Activated CD8-positive, alpha-beta memory T cell treated with anti-CD3 and anti-CD28 coated beads, Interleukin-2, amount 10 ng/mL, durations not matched to agents 7 days and 5 days (primary cell): Measurements from ENCODE around the gene POLR2L. TPM values are rescaled to one million over a fixed set of nuclear protein-coding genes. Genes with fewer than 3 reads are reported as not detected.
A peak's percentile ranks its signal among the peaks of the same experiment; 100 is the strongest.

Experiments
- ATAC-seq: fragments of 150-1000 bp; cut with Tn5 transposase; one replicate; pipeline ENCODE4 v1.10.0; 2021; ENCODE audit warnings: moderate library complexity
- CTCF ChIA-PET: fragments of 350-600 bp; sonication (Branson Sonifier 250); formaldehyde crosslinking; loops from one replicate; lab custom pipeline; 2021; ENCODE audit warnings: antibody characterized with exemption; lab: Charles Lee
- DNase-seq: peaks from one replicate; pipeline ENCODE4 v3.0.0-alpha.2; 2020
- H3K27ac Mint-ChIP-seq: one replicate; pipeline ENCODE4 v1.8.0; 2021; ENCODE audit warnings: mild to moderate bottlenecking, mixed read lengths
- H3K27me3 Mint-ChIP-seq: one replicate; pipeline ENCODE4 v1.8.0; 2021; ENCODE audit warnings: mixed read lengths
- H3K36me3 Mint-ChIP-seq: one replicate; pipeline ENCODE4 v1.8.0; 2021; ENCODE audit warnings: mild to moderate bottlenecking, mixed read lengths
- H3K4me1 Mint-ChIP-seq: one replicate; pipeline ENCODE4 v1.8.0; 2021; ENCODE audit warnings: mixed read lengths
- H3K4me3 Mint-ChIP-seq: one replicate; pipeline ENCODE4 v1.8.0; 2021; ENCODE audit warnings: mild to moderate bottlenecking, moderate library complexity, mixed read lengths
- H3K9me3 Mint-ChIP-seq: one replicate; pipeline ENCODE4 v1.8.0; 2022; ENCODE audit warnings: low read depth, mixed read lengths
- total RNA-seq, 2 experiments: library from RNA; stranded (reverse); gene quantifications; one replicate each; pipeline ENCODE4 v1.2.3, GENCODE V29; 2021

Gene POLR2L
- total RNA-seq, 2 experiments from 2014 or later = 87.6 to 114 TPM

DNA sequence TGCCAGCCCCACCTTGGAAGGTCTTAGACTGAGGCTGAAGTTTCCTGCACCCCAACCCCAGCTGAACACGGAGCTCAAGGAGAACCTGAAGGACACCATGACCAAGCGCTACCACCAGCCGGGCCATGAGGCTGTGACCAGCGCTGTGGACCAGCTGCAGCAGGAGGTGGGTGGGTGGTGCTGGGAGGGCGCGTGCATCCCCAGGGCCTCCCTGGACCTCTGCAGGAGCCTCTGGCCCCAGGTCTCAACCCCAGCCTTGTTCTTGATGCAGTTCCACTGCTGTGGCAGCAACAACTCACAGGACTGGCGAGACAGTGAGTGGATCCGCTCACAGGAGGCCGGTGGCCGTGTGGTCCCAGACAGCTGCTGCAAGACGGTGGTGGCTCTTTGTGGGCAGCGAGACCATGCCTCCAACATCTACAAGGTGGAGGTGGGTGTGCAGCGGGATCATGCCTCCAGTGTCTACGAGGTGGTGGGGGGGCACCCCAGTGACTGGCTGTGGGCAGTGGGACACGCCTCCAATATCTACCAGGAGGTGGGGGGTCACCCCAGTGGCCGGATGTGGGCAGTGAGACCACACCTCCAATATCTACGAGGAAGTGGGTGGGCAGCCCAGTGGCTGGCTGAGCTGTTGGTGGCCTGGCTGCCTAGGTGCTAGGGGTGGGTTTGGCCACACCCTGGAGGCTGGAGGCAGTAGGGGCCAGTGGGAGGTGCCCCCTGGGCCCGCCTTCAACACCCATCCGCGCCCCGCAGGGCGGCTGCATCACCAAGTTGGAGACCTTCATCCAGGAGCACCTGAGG is 4.9 kb downstream of the POLR2L start:
- CTCF ChIA-PET = interaction anchor here (1.0 kb wide), 1 partner anchor 10 kb away, joined by 3 read pairs; no protein-coding TSS in a partner anchor

DNA sequence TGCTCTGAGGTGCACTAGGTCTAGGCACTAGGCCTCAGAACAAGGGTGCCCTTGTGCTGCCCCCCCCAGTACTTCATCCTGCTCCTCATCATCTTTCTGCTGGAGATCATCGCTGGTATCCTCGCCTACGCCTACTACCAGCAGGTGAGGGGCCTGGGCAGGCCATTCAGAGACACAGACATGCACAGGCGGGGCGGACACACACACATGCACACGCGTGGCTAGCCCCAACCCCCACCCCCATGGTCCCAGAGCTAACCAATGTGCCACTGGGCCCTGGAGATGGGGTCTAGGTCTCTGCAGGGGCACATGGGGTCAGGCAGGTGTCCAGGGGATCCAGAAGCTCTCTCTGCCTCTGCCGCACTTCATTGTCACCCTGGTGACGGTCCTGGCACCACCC is 5.6 kb downstream of the POLR2L start:
- H3K27ac Mint-ChIP-seq = no peak overlapping the region
- CTCF ChIA-PET = interaction anchor here (0.7 kb wide), 1 partner anchor 29 kb away, joined by 3 read pairs; no protein-coding TSS in a partner anchor
- ATAC-seq (no peak), DNase-seq (no peak)
- peaks cover 7% of the 10 kb centered on the region for H3K36me3 Mint-ChIP-seq
- no peaks in the 10 kb centered on the region for H3K9me3 Mint-ChIP-seq
- no peak overlapping the region for H3K4me3 Mint-ChIP-seq
- peaks cover 27% of the 10 kb centered on the region for H3K4me1 Mint-ChIP-seq
- peaks cover 7% of the 10 kb centered on the region for H3K27me3 Mint-ChIP-seq

More for the DNA sequence above, 4.9 kb downstream of the POLR2L start:
- peaks cover 7% of the 10 kb centered on the region for H3K36me3 Mint-ChIP-seq
- no peak overlapping the region for H3K4me3 Mint-ChIP-seq
- peaks cover under 1% of the 10 kb centered on the region for H3K27me3 Mint-ChIP-seq
- H3K27ac Mint-ChIP-seq = no peak overlapping the region
- ATAC-seq (no peak), DNase-seq (no peak)
- no peaks in the 10 kb centered on the region for H3K9me3 Mint-ChIP-seq
- peaks cover 24% of the 10 kb centered on the region for H3K4me1 Mint-ChIP-seq

DNA sequence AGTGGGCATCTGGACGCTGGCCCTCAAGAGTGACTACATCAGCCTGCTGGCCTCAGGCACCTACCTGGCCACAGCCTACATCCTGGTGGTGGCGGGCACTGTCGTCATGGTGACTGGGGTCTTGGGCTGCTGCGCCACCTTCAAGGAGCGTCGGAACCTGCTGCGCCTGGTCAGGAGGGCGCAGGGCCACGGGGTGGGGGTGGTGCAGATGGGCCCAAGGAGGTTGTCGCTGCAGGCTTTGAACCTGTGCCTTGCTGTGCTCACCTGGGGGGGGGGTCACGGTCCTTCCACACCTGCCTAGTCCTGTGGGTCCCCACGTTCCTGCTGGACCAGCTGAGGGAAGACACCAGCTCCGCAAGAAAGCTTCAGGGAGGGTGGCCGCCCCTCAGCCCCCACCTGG is 6.1 kb downstream of the POLR2L start:
- no peak overlapping the region for H3K27ac Mint-ChIP-seq
- DNase-seq (no peak), ATAC-seq (no peak)
- peaks cover 11% of the 10 kb centered on the region for H3K27me3 Mint-ChIP-seq
- H3K36me3 Mint-ChIP-seq = peaks cover 7% of the 10 kb centered on the region
- CTCF ChIA-PET = interaction anchor here (0.7 kb wide), 1 partner anchor 28 kb away, joined by 3 read pairs; no protein-coding TSS in a partner anchor
- no peaks in the 10 kb centered on the region for H3K9me3 Mint-ChIP-seq
- peaks cover 26% of the 10 kb centered on the region for H3K4me1 Mint-ChIP-seq
- no peak overlapping the region for H3K4me3 Mint-ChIP-seq

DNA sequence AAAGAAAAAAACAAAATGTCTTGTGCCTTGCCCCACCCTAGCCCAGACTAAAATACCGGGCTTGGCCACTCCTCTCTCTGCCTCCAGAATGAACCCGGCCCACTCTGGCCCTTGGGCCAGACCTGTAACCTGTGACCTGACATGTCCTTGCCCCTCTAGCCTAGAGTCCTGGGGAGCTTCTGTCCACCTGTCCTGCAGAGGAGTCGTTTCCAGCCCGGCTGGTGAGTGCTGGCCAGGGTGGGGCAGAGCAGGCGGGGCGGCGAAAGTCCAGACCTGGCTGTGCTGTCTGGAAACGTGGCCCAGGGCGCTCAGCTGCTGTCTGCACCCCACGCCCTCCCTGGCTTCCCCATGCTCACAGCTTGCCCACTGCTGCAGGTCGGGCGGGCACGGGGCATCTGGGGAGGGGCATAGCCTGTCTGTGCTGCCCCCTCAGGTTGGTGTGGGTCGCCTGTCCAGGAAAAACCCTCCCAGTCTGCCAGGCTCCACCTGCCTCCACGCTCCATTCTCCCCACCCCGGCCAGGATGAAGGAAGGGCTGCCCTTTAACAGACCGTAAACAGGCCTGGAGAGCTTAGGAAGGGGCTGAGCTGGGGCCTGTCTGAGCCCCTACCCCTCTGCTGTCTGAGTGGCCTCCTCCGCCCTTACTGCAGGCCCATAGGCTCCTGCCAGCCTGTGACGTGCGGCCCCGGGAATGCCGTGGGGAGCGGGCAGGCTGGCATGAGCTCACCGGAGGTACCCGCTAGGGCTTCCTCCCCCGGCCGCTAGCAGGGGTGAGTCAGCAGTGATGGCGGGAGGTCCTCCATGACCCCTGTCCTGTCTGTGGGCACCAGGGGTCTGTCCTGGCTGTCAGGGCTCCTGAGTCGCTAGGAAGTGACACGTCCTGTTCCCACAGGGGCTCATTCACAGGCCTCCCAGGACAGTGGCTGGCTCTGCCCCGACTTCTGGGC is 7.7 kb downstream of the POLR2L start:
- no peak for DNase-seq
- CTCF ChIA-PET = interaction anchor here (1.1 to 3.4 kb wide), 3 partner anchors 9 to 13 kb away, joined by 3 to 13 read pairs (median 3); no protein-coding TSS in a partner anchor
- Mint-ChIP-seq H3K36me3 (no peaks in the 10 kb centered on the region), H3K27me3 (peaks cover 23% of the 10 kb centered on the region), H3K4me1 (peaks cover 21% of the 10 kb centered on the region), H3K27ac (no peak overlapping the region), H3K9me3 (no peaks in the 10 kb centered on the region), H3K4me3 (peak overlapping the region; percentile 48)
- ATAC-seq = no peak

DNA sequence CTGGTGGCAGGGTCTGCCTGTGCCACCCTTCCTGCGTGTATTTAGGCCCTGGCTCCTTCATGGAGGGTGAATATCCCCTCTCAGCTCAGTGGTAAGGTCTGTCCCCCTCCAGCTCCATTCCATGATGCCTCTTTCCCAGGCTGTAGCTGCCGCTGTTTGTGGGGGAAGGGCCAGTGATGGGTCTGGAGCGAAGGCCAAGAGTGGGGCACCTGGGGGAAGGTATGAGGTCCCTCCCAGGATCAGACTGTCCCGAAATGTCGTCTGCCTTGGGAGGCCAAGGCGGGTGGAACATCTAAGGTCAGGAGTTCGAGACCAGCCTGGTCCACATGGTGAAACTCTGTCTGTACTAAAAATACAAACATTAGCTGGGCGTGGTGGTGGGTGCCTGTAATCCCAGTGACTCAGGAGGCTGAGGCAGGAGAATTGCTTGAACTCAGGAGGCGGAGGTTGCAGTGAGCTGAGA is 8.4 kb downstream of the POLR2L start:
- peak overlapping the region; percentile 48 for H3K4me3 Mint-ChIP-seq
- ATAC-seq (no peak), DNase-seq (no peak)
- H3K27me3 Mint-ChIP-seq = peaks cover 31% of the 10 kb centered on the region
- no peaks in the 10 kb centered on the region for H3K36me3 Mint-ChIP-seq
- peaks cover 25% of the 10 kb centered on the region for H3K4me1 Mint-ChIP-seq
- CTCF ChIA-PET = interaction anchor here (1.1 to 3.4 kb wide), 2 partner anchors 9 to 14 kb away, joined by 3 to 13 read pairs; no protein-coding TSS in a partner anchor
- no peak overlapping the region for H3K27ac Mint-ChIP-seq
- no peaks in the 10 kb centered on the region for H3K9me3 Mint-ChIP-seq

DNA sequence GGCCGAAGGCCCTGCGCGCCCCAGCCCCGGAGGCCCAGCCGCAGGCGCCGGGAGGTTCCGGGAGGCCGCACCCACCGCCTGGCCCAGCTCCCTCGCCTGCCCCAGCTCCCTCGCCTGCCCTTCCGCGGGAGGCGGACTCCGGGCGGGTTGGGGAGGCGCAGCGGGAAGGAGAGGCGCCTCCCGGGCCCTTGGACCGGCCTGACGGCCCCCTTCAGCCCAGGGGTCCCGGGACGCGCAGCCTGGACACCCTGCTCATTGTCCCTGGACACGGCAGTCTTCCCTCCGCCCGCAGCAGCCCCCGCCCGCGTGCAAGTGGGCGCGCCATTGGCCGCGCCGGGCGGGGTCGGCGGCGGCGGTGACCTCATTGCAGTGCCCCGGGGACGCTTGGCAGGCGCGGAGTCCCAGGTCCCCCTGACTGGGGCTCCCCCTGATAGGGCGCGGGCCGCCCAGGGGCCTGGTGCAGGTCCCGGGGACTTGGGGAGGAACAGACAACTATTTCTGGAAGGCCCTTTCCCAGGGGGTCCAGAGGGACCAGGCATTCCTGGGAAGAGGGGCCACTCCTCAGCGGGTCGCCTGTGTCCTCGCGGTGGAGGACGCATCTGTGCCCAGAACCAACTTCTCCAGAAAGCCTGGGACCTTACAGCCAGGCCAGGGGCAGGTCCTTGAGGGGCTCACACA is 9.1 kb downstream of the POLR2L start:
- Mint-ChIP-seq H3K36me3 (no peaks in the 10 kb centered on the region), H3K4me3 (peak overlapping the region; percentile 48), H3K9me3 (no peaks in the 10 kb centered on the region), H3K27me3 (peaks cover 36% of the 10 kb centered on the region), H3K27ac (no peak overlapping the region), H3K4me1 (peaks cover 25% of the 10 kb centered on the region)
- ATAC-seq = peak; percentile 24
- DNase-seq = peak; percentile 59
- CTCF ChIA-PET = interaction anchor here (1.0 to 3.4 kb wide), 4 partner anchors 9 to 24 kb away, joined by 3 to 13 read pairs (median 8); partner anchors contain the start of genes POLR2L and TSPAN4

DNA sequence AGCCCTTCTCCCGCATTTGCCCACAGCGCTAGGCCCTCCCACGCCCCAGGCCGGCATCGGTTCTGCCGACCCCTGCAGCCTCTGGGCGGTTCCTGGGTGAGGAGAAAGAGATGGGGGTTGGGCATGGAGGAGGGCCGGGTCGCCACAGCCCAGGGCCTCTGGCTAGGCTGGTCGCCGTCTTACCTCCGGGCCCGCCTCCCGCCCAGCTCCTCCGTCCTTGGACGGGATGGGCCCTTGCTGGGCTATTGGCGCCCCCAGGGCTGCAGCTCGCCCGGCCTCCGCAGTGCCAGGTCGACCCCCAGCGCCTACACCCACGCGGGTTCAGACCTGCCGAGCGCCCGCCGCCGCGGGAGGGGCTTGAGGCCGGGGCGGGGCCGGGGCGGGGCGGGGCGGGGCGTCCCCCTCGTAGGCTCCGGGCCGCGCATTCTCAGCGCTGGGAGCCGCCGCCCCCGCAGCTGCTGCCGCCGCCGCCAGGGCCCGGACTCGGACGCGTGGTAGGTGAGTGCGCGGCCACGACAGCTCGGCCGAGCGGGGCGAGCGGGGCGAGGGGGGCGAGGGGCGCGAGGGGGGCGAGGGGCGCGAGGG is 9.7 kb downstream of the POLR2L start, which contains the start of gene CD151:
Gene CD151 (plus strand): TSS at position 424 of the 585 bp plus-strand sequence. CDS start 3,118 bp downstream, outside the sequence.
- DNase-seq = peak; percentile 51
- H3K4me1 Mint-ChIP-seq = peaks cover 31% of the 10 kb centered on the region
- peak within 1 kb of the TSS; percentile 48 for H3K4me3 Mint-ChIP-seq
- peak; percentile 63 for ATAC-seq
- H3K36me3 Mint-ChIP-seq = no peaks in the 10 kb centered on the region
- CTCF ChIA-PET = interaction anchor here (1.0 to 3.4 kb wide), 4 partner anchors 10 to 28 kb away, joined by 3 to 13 read pairs (median 8); partner anchors contain the start of genes PIDD1, POLR2L and TSPAN4
- H3K27me3 Mint-ChIP-seq = peaks cover 41% of the 10 kb centered on the region
- H3K27ac Mint-ChIP-seq = no peak within 1 kb of the TSS
- H3K9me3 Mint-ChIP-seq = no peaks in the 10 kb centered on the region

DNA sequence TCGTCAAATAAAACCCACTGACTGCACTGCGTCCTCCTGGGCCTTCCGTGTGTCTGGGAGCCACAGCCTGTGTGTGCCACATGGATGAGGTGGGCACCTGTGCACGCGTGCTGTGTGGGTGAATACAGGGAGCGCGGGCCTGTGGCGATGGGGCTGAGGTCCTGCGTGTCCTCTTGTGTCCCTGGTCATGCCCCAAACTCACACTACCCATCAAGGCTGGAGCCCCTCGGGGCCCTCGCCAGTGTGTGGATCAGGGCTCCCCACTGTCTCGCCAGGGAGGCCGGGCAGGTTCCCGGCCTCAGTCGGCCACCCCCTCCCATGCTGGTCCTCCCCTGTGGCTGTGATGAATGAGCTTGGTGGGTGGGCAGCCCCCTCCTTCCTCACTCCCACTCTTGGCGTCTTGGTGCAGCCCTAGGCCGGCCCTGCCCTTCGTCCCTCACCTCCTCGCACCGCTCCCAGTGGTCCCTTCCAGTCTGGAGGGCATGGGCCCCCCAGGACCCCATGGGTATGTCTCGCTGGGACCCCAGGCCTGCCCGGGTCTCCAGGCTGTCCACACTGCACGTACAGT is 10.3 kb downstream of the POLR2L start:
- Mint-ChIP-seq H3K4me1 (peaks cover 34% of the 10 kb centered on the region), H3K27ac (no peak overlapping the region), H3K27me3 (peaks cover 42% of the 10 kb centered on the region), H3K36me3 (no peaks in the 10 kb centered on the region), H3K4me3 (peak overlapping the region; percentile 22), H3K9me3 (no peaks in the 10 kb centered on the region)
- CTCF ChIA-PET = interaction anchor here (1.0 to 3.4 kb wide), 5 partner anchors 10 to 28 kb away, joined by 3 to 13 read pairs (median 6); partner anchors contain the start of genes PIDD1, POLR2L and TSPAN4
- DNase-seq (no peak), ATAC-seq (no peak)

DNA sequence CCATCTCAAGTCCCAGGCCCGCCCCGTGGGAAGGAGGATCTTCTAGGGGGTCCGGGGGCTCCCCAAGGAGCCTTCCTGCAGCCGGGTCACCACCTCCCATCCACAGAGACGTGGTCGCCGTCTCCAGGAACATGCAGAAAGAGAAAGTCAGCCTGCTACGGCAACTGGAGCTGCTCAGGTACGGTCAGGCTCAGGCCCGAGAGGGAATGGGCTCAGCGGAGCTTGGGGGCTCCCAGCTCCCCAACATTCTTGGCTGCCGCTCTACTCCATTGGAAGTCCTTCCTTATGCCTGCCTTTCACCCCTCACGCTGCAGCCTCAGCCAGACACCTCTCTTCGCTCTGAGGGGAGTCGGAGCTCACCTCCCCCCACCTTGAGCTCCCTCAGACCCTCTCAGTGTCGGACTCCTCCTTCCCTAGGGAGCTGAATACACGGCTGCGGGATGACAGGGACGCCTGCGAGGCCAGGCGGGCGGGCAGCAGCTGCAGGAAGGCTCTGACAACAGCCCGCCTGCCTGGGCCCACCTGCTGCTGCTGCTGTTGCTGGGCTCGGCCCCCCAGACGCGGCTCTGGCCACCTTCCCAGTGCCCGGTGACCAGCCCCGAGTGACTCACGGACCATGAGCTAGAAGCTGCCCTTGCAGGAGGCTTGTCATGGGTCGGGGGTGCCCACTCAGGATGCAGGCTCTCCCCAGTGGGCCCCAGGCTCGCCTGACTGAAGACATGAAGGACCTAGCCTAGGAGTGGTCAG is 11.0 kb downstream of the POLR2L start:
- Mint-ChIP-seq H3K27me3 (peaks cover 42% of the 10 kb centered on the region), H3K9me3 (no peaks in the 10 kb centered on the region), H3K27ac (no peak overlapping the region), H3K36me3 (no peaks in the 10 kb centered on the region), H3K4me1 (peaks cover 38% of the 10 kb centered on the region), H3K4me3 (no peak overlapping the region)
- CTCF ChIA-PET = interaction anchor here (0.5 to 2.3 kb wide), 5 partner anchors 12 to 477 kb away, joined by 3 to 6 read pairs (median 4); partner anchors contain the start of gene PIDD1
- DNase-seq (no peak), ATAC-seq (no peak)

DNA sequence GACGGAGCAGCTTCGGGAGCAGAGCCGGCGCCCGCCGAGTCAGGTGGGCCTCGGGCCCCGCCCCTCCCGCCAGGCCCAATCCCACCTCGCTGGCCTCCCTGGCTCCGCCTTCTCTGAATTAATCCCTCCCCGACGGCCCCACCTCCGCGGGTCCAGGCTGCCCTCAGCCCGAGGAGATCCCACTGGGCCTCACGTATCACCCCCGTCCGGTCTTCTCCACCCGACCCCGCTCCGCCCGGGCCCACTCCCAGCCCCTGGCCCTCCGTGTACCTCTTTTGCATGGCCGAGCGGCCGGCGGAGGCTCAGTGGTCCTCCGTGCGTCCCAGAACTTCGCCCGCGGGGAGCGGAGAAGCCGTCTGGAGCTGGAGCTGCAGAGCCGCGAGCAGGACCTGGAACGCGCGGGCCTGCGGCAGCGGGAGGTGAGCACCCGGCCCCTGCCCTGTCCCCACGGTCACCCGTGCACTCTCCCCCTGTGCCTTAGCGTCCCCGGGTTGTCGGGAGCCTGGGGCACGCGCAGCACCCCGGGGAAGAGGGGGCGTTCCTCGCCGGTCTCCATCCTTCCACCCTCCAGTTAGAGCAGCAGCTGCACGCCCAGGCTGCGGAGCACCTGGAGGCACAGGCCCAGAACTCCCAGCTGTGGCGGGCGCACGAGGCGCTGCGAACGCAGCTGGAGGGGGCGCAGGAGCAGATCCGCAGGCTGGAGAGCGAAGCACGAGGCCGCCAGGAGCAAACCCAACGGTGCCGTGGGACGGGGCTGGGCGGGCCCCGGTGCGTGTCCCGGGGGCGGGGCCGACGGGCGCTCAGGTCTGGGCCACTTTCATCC is 11.8 kb downstream of the POLR2L start:
- Mint-ChIP-seq H3K36me3 (no peaks in the 10 kb centered on the region), H3K4me3 (peak overlapping the region; percentile 13), H3K9me3 (no peaks in the 10 kb centered on the region), H3K27ac (no peak overlapping the region), H3K4me1 (peaks cover 39% of the 10 kb centered on the region), H3K27me3 (peaks cover 42% of the 10 kb centered on the region)
- ATAC-seq (peak; percentile 62), DNase-seq (peak; percentile 82)
- CTCF ChIA-PET = interaction anchor here (0.5 to 2.3 kb wide), 5 partner anchors 10 to 476 kb away, joined by 3 to 6 read pairs (median 4); no protein-coding TSS in a partner anchor
